GM23338 (cell line): ENCODE results near the gene TMEM94. TPM values are rescaled to one million over a fixed set of nuclear protein-coding genes. Genes with fewer than 3 reads are reported as not detected.

Source experiments
- microRNA-seq: library from miRNA; unstranded; fragments of <30 nt; microRNA quantifications from one replicate; pipeline ENCODE4, GENCODE V29; 2017
- polyA plus RNA-seq: library from polyadenylated mRNA; unstranded; fragments of >200 nt; fragmentation: Nextera tagmentation; extraction: Ambion mirVana; gene quantifications from 2 replicates; pipeline ENCODE4 v1.2.1, GENCODE V29; 2016
- small RNA-seq: library from RNA; depleted of rRNA; stranded (forward); fragments of <200 nt; gene quantifications from one replicate; pipeline ENCODE3, GENCODE V24; 2014; ENCODE audit warnings: low replicate concordance
- total RNA-seq: library from RNA; depleted of rRNA; stranded (reverse); fragments of >200 nt; shearing (Covaris generic); gene quantifications from 2 replicates; pipeline ENCODE4 v1.2.3, GENCODE V29; 2014; rRNA removed

The TMEM94 gene
- total and polyA plus RNA-seq, 2 experiments from 2014 or later = 24.0 to 66.0 TPM

Small RNA genes lying within 50 kb of the gene (microRNA-seq; reads per million reads assigned to microRNA genes)
- not detected for gene MIR6785

Small RNA genes lying within 50 kb of the gene (small RNA-seq; reads per million reads assigned to genes)
- gene RF00019 (not detected), gene RNU6-938P (not detected)

Other genes starting within 250 kb of the TMEM94 start
- 29.4 and 54.3 TPM in 2 replicates for gene GGA3, start 195.0 kb upstream of the TMEM94 start, total RNA-seq
- 20.8 and 22.5 TPM in 2 replicates for gene GGA3, start 195.0 kb upstream of the TMEM94 start, polyA plus RNA-seq
- gene MRPS7, start 194.8 kb upstream of the TMEM94 start, total RNA-seq = 60.6 and 72.8 TPM in 2 replicates
- gene MRPS7, start 194.8 kb upstream of the TMEM94 start, polyA plus RNA-seq = 104 and 114 TPM in 2 replicates
- 15.5 and 15.9 TPM in 2 replicates for gene MIF4GD, start 185.4 kb upstream of the TMEM94 start, total RNA-seq
- gene MIF4GD, start 185.4 kb upstream of the TMEM94 start, polyA plus RNA-seq = 9.4 and 11.3 TPM in 2 replicates
- gene SLC25A19, start 167.2 kb upstream of the TMEM94 start, total RNA-seq = 16.3 and 22.4 TPM in 2 replicates
- gene SLC25A19, start 167.2 kb upstream of the TMEM94 start, polyA plus RNA-seq = 17.9 and 19.4 TPM in 2 replicates
- 112 and 121 TPM in 2 replicates for gene GRB2, start 51.0 kb upstream of the TMEM94 start, total RNA-seq
- gene GRB2, start 51.0 kb upstream of the TMEM94 start, polyA plus RNA-seq = 89.0 and 99.9 TPM in 2 replicates
- gene CASKIN2, start 58.9 kb downstream of the TMEM94 start, total RNA-seq = 17.7 and 21.5 TPM in 2 replicates
- 4.7 and 4.9 TPM in 2 replicates for gene CASKIN2, start 58.9 kb downstream of the TMEM94 start, polyA plus RNA-seq
- 61.9 and 62.5 TPM in 2 replicates for gene TSEN54, start 59.9 kb downstream of the TMEM94 start, total RNA-seq
- 45.9 and 48.2 TPM in 2 replicates for gene TSEN54, start 59.9 kb downstream of the TMEM94 start, polyA plus RNA-seq
- gene LLGL2, start 69.1 kb downstream of the TMEM94 start, total RNA-seq = 63.9 and 78.5 TPM in 2 replicates
- gene LLGL2, start 69.1 kb downstream of the TMEM94 start, polyA plus RNA-seq = 62.5 and 71.9 TPM in 2 replicates
- 7.2 and 12.4 TPM in 2 replicates for gene MYO15B, start 131.2 kb downstream of the TMEM94 start, total RNA-seq
- gene MYO15B, start 131.2 kb downstream of the TMEM94 start, polyA plus RNA-seq = 3.8 and 6.6 TPM in 2 replicates
- gene SMIM5, start 176.8 kb downstream of the TMEM94 start, total RNA-seq = not detected in 2 replicates
- 0.16 TPM in 1 of 2 replicates, not detected in the other for gene SMIM5, start 176.8 kb downstream of the TMEM94 start, polyA plus RNA-seq
- gene RECQL5, start 210.5 kb downstream of the TMEM94 start, total RNA-seq = 23.3 and 24.5 TPM in 2 replicates
- 19.9 and 20.0 TPM in 2 replicates for gene RECQL5, start 210.5 kb downstream of the TMEM94 start, polyA plus RNA-seq
- gene SAP30BP, start 210.7 kb downstream of the TMEM94 start, total RNA-seq = 44.9 and 60.9 TPM in 2 replicates
- 95.0 and 97.9 TPM in 2 replicates for gene SAP30BP, start 210.7 kb downstream of the TMEM94 start, polyA plus RNA-seq